GM18867 (cell line): Measurements from ENCODE around the gene FAM222B.
A peak's percentile ranks its signal among the peaks of the same experiment; 100 is the strongest.
"Not testable (repeated sequence)": the region's sequence is repeated elsewhere in the genome, so short reads cannot be mapped to it uniquely, and the experiment has no call there.

Source experiments
- ATAC-seq: cut with Tn5 transposase; IDR thresholded peaks from one replicate; pipeline ENCODE4 v1.9.1; 2021; ENCODE audit warnings: mild to moderate bottlenecking, moderate library complexity; ENCODE audit not compliant: unreplicated experiment

FAM222B gene

DNA sequence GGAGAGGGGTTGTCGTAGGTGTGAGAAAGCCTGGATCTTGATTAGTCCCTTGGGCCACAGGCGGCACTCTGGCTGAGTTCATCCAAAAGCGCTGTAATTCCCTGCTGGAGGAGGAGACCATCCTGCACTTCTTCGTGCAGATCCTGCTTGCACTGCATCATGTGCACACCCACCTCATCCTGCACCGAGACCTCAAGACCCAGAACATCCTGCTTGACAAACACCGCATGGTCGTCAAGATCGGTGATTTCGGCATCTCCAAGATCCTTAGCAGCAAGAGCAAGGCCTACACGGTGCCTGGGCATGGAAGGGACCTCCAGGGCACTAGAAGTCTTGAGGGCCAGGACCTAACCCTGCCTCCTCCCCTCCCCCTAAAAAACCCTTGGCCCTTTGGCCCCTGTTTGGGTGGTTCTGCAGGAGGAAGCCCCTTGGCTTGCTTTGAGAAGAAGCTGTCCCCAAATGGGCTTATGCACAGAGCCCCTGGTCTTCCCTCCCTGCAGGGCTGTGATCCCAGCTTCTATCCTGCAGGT, 107.8 kb downstream of the FAM222B start:
- no peak for ATAC-seq

DNA sequence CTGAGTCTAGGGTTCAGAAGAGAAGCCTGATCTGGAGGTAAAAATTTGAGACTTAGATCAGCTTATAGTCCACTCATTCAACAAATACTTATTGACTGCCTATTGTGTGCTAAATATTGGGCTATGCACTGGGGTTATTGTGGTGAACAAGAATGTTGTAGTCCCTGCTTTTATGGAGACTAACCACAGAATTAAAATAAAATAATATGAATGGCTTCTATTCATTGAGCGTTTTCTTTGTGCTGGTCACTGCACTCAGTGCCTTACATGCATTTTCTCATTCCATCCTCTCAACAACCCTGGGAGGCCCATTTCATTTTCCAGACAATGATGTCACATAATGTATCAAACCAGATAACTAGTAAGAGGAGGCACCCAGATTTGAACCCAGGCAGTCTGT, 109.2 kb downstream of the FAM222B start:
- ATAC-seq = no peak

DNA sequence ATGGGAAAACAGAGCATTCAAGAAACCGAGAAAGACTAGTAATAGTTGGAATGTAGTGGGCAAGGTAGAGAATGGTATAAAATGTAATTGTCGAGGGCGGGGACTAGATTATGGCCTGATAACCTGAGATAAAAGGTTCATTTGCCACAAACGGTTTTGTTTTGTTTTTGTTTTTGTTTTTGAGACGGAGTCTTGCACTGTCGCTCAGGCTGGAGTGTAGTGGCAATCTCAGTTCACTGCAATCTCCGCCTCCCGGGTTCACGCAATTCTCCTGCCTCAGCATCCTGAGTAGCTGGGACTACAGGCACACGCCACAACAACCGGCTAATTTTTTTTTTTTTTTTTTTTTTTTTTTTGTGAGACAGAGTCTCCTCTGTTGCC, 112.7 kb downstream of the FAM222B start:
- no peak for ATAC-seq

- peak; percentile 45 for ATAC-seq
Observed at GRCh38 chr17:28728364-28729200, 114.0 kb downstream of the FAM222B start, which contains the start of gene NEK8. Gene NEK8 (plus strand): TSS chr17:28728788. CDS start chr17:28728814, 26 bp downstream.

DNA sequence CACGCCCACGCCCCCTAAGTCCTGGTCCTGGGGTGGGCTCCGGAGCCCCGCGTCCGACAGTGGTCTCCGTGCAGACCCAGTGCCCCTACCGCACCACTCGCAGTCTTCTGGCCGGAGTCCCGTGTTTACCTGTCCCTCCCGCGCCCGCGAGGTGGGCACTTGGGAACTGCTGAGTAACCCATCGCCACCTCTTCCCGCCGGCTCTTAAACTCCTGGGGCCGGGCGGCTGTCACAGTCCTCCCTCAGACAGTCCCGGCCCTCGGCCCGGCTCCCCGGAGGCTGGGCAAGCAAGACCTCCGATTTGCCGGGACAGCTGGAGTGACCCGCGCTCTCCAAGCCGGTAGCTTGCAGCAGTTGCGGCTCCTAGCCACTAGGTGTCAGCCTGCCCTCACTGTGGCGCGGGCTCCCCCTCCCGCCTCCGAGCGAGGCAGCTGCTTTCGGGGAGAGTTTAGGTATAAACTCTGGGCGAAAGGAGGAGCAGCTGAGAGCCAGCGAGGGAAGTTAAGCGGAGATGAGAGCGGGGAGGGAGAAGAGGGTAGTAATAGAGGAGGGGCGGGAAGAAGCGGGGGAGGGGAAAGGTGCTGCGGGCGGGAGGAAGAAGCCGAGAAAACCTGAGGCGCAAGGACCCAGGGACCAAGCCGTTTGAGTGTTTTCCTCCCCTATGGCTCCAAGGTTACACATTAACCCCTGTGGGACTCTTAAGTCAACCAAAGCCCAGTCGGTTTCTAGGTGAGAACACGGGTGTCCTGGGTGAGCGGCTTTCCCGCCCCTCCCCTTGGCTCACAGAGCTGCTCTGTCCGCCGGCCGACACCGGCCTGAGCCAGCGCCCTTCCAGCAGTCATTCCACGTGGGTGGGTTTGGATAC, 115.7 kb downstream of the FAM222B start:
- ATAC-seq = peak; percentile 49

DNA sequence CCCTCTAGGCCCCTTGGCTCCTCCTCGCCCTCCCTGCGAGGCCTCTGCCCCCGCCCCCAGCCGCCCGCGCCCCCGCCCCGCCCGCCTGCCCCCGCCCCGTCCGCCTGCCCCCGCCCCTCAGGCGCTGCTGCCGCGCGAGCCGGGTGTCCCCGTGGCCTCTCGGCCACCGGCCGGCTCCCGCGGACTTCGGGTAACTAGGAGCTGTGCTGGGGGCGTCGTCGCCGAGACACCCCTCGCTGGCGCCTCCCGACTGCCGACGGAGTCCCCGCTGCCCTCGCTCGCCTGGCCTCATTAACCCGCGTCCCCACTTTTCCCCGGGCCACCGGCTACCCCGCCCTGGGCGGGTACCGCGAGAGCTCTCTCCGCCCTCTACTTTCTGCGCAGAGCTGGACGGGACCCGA, 116.4 kb downstream of the FAM222B start, which contains the start of gene TLCD1:
TSS of gene TLCD1 (minus strand) at position 8 of the 401 bp plus-strand sequence. CDS start 136 bp downstream, outside the sequence.
- peak; percentile 21 for ATAC-seq

GRCh38 chr17:28725660-28726225, 116.8 kb downstream of the FAM222B start:
- peak; percentile 5 for ATAC-seq

GRCh38 chr17:28725166-28725659, 117.4 kb downstream of the FAM222B start:
- ATAC-seq = no peak

GRCh38 chr17:28724500-28725165, 118.0 kb downstream of the FAM222B start:
- no peak for ATAC-seq

DNA sequence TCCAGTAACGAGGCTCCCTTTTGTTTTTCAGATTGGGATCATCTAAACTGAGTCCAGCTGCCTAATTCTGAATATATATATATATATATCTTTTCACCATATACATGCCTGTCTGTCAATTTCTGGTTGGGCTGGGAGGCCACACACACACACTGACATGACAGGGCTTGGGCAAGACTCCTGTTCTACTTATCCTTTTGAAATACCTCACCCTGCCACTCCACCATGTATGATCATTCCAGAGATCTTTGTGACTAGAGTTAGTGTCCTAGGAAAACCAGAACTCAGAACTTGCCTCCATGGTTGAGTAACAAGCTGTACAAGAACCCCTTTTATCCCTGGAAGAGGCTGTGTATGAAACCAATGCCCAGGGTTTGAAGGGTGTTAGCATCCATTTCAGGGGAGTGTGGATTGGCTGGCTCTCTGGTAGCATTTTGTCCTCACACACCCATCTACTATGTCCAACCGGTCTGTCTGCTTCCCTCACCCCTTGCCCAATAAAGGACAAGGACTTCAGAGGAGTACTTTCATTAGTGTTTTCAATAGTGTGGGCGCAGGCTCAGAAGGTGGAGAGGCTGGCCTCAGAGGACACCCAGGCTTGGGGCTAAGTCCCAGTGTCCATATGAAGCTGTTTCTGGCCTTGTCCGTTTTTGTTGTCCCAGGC, 118.6 kb downstream of the FAM222B start:
- ATAC-seq = not testable (repeated sequence)

- ATAC-seq = no peak
Observed at GRCh38 chr17:28723159-28723835, 119.3 kb downstream of the FAM222B start.

DNA sequence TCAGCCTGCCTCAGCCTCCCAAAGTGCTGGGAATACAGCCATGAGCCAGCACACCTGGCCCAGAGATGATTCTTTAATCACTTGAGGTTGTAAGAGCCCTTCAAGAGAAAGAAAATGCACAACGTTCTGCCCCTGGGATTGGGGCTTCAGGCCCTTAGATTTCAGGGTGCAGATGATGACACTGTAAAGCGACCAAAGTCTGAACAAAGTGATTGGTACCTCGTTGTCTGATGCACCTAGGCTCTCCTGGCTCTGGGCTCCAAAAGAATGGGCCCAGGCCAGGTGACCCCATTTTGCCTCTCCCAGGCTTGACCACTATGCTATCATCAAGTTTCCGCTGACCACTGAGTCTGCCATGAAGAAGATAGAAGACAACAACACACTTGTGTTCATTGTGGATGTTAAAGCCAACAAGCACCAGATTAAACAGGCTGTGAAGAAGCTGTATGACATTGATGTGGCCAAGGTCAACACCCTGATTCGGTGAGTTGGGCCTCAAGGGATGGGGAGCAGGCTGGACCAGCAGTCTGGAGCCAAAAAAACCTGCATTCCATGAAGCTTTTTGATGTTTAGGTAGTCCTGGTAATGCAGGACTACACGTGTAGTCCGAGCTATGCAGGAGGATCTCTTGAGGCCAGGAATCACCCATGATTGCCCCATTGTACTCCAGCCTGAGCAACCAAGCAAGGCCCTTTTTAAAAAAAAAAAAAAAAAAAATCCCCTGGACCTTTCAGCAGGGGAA, 120.0 kb downstream of the FAM222B start:
- no peak for ATAC-seq

GRCh38 chr17:28720997-28721329, 121.6 kb downstream of the FAM222B start:
- ATAC-seq = not testable (repeated sequence)

DNA sequence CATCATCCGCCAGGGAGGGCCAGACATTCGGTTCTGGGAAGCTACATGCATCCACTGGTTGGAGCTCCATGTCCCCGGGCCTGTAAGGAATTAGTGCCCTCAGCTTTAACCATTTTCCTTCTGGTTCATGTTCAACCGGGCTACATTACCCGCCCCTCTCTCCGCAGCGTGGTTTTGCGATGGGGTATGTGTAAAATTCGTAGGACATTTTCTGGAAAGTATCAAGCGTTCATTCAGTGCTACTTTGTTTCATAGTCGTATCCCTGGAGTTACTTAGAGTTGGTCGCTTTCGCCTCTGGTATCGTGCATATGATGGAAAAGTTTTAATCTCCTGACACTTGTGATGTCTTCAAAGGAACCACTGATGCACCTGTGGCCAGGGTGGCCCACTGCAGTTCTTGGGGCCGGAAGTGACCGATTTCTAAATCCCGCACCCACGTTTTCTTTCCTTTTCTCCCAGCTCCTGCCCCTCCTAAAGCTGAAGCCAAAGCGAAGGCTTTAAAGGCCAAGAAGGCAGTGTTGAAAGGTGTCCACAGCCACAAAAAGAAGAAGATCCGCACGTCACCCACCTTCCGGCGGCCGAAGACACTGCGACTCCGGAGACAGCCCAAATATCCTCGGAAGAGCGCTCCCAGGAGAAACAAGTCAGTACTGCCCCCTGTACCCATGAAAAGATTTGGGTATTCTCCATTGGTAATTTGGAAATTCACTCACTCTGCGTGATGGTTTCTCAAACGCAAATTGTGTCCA, 122.2 kb downstream of the FAM222B start:
- ATAC-seq = no peak

DNA sequence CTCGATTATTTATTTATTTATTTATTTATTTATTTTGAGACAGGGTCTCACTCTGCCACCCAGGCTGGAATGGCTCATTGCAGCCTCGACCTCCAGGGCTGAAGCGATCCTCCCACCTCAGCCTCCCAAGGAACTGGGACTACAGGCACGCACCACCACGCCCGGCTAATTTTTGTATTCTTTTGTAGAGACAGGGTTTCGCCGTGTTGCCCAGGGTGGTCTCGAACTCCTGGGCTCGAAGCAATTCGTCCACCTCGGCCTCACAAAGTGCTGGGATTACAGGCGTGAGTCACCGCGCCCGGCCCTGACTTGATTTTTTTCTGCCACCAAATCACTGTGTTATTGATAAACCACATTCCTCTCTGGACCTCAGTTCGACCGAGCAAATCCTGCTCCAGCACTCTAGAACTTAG, 123.6 kb downstream of the FAM222B start:
- no peak for ATAC-seq

GRCh38 chr17:28718333-28719020, 124.1 kb downstream of the FAM222B start:
- no peak for ATAC-seq

GRCh38 chr17:28717578-28718332, 124.8 kb downstream of the FAM222B start, which contains the start of gene RAB34:
Gene RAB34 (minus strand): TSS chr17:28717868. CDS start chr17:28717266, 602 bp downstream.
- no peak for ATAC-seq
